Right lobe of liver (tissue), 6 donors: ENCODE measurements around the gene ERBIN. TPM values are rescaled to one million over a fixed set of nuclear protein-coding genes. Genes with fewer than 3 reads are reported as not detected.

Experiments
- ATAC-seq, 4 donors: fragments of 200-7000 bp; cut with Tn5 transposase; one replicate each; pipeline ENCODE4 v1.9.1; 2020; ENCODE audit warnings: mild to moderate bottlenecking in 4 of 4, moderate library complexity in 4 of 4
- DNase-seq, 3 donors: peaks; one replicate each; pipeline ENCODE4 v3.0.0-alpha.2; 2020
- H3K27ac ChIP-seq, 3 donors: fragments of 200-600 bp; one replicate each; pipeline ENCODE4 v1.8.0; 2022
- H3K27me3 ChIP-seq, 2 donors: fragments of 200-600 bp; one replicate each; pipeline ENCODE4 v1.8.0; 2022
- H3K36me3 ChIP-seq, 4 donors: fragments of 200-600 bp; sonication (generic) in 1 of 4; one replicate each; pipeline versions ENCODE4 v1.5.1 to v1.8.0; 2017 to 2022; ENCODE audit warnings: control low read depth in 1 of 4
- H3K4me1 ChIP-seq, 4 donors: fragments of 200-600 bp; sonication (generic) in 1 of 4; one replicate each; pipeline versions ENCODE4 v1.5.1 to v1.8.0; 2017 to 2022; ENCODE audit warnings: control low read depth in 1 of 4
- H3K4me3 ChIP-seq, 3 donors: fragments of 200-600 bp; one replicate each; pipeline ENCODE4 v1.8.0; 2022
- H3K9me3 ChIP-seq, 4 donors: fragments of 200-600 bp; sonication (generic) in 1 of 4; one replicate each; pipeline versions ENCODE4 v1.5.1 to v1.8.0; 2017 to 2022; ENCODE audit warnings: control low read depth in 1 of 4
- POLR2A ChIP-seq: fragments of 450-650 bp; IDR thresholded peaks from one replicate; pipeline ENCODE4 v1.6.1; 2017; ENCODE audit warnings: antibody characterized with exemption, mild to moderate bottlenecking
- WGBS: methylation state at CpG from one replicate; pipeline ENCODE4 v1.1.6; 2018; ENCODE audit warnings: low coverage, low lambda C conversion rate; ENCODE audit not compliant: insufficient coverage; ENCODE audit errors: missing lambda C conversion rate; 5-methylcytosine and 5-hydroxymethylcytosine counted together
- intact Hi-C, 2 donors: fragments of 100-400 bp; cut with DNase I; formaldehyde crosslinking; loops; one replicate each; pipeline versions ENCODE4 v1.11.2 to v1.14.1; 2022
- total RNA-seq, 6 experiments: library from RNA; depleted of rRNA in 2 of 6; stranded (reverse); fragments of >200 nt in 2 of 6; fragmentation: NEBNext Ultra II Directional in 3 of 6; extraction: Animal tissue kit (Norgen Biotek cat#: 25700) in 3 of 6; gene quantifications; one replicate each; pipeline versions ENCODE4 v1.1.0 to v1.2.4, GENCODE V29; 2016 to 2023
- TF ChIP-seq, protein P1 (sequence below), 4 donors: fragments of 200-600 bp in 3 of 4; fragments of 450-650 bp in 1 of 4; IDR thresholded peaks; one replicate each; pipeline versions ENCODE4 v1.5.1 to v1.8.0; 2016 to 2022; ENCODE audit warnings: antibody characterized with exemption in 4 of 4, mild to moderate bottlenecking in 2 of 4
- donor health status: DM: no; HTN: yes; CAD: no.
- donor health status: DM: no; HTN: no; CAD: no.
- donor health status: DM: no; HTN: no; CAD: no.
- donor health status: DM: no; HTN: yes; CAD: no.
- donor health status: DM: no; HTN: yes; CAD: no.

Gene ERBIN
- total RNA-seq, 6 experiments from 2014 or later: 31.0 to 45.3 (median 32.8) TPM

DNA sequence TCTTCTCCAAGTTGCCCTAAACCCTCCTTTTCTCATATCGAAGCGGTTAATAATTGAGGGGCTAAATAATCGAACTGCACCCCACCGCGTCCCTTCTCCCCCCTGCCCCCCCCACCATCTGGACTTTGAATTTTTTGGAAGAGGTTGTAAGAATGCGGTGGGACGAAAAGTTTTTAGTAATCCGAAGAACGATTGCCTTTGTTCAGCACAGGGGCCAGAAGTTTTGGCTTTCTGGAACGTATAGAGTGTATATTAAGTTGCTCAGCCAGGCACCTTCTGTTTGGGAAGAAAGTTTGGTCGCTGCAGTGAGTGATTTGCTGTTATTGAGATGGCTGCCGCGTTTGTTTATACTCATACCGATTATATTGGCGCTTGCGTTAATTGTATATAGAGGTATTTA, 518 bp downstream of the ERBIN start:
- Histone ChIP-seq H3K27ac (peak overlapping the region; percentile 96 to 100 (median 99)), H3K27me3 (no peaks in the 10 kb centered on the region), H3K9me3 (no peaks in the 10 kb centered on the region), H3K4me1 (peaks cover 0 to 30% (median 3%) of the 10 kb centered on the region in 4 donors), H3K4me3 (peak overlapping the region; percentile 83 to 86 (median 84)), H3K36me3 (no peaks in the 10 kb centered on the region)
- DNase-seq (no peak), ATAC-seq (no peak)
- no peak for TF ChIP-seq POLR2A
- TF ChIP-seq, protein P1, sequence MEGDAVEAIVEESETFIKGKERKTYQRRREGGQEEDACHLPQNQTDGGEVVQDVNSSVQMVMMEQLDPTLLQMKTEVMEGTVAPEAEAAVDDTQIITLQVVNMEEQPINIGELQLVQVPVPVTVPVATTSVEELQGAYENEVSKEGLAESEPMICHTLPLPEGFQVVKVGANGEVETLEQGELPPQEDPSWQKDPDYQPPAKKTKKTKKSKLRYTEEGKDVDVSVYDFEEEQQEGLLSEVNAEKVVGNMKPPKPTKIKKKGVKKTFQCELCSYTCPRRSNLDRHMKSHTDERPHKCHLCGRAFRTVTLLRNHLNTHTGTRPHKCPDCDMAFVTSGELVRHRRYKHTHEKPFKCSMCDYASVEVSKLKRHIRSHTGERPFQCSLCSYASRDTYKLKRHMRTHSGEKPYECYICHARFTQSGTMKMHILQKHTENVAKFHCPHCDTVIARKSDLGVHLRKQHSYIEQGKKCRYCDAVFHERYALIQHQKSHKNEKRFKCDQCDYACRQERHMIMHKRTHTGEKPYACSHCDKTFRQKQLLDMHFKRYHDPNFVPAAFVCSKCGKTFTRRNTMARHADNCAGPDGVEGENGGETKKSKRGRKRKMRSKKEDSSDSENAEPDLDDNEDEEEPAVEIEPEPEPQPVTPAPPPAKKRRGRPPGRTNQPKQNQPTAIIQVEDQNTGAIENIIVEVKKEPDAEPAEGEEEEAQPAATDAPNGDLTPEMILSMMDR (IDR thresholded peaks at IDR 0.05): no peak
- WGBS: 0% methylated on average over 16 of the region's 16 CpGs
- intact Hi-C loops: no loop called here

DNA sequence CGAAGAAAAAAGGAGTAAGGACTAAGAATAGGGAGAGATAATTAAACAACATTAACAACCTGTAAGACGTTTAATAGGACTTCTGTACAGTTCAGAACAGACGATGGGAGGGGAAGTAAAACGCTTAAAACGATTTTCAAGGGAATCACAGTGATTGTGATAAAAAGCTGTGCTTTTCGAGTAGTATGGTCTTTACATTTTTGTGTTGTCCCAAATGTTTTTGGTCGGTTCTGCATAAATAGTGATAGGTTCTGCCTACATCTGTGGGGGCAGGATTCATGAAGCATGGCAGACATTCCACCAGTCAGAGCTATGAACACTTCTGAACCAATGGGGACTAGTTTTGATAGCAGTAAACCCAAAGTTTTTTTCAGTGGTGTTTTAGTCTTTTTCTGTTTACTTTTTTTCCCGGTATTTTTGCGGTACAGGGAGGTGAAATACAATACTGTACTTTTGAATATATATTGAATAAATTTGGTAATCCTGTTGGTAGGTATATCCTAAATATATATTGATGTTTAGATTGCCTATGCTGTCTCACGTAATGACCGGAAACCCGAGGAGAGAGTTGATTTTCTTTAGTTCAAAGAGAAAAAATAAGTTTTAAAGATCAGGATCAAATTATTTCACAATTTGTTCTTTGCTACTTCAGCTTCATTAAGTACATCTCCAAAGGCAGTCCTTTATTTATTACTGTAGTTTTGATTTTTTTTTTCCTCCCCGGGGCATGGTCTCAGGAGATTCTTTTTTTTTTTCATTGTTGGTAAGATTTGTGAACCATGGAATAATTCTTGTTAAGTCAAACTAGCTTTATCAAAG, 1.3 kb downstream of the ERBIN start:
- no peaks in the 10 kb centered on the region for H3K27me3 ChIP-seq
- TF ChIP-seq, protein P1 (IDR thresholded peaks at IDR 0.05): no peak
- peak; percentile 13 for TF ChIP-seq POLR2A
- H3K36me3 ChIP-seq: no peaks in the 10 kb centered on the region
- peak overlapping the region; percentile 96 to 100 (median 99) for H3K27ac ChIP-seq
- peak; percentile 12 to 26 (median 20) for ATAC-seq
- no peaks in the 10 kb centered on the region for H3K9me3 ChIP-seq
- WGBS: under 1% methylated on average over 13 of the region's 13 CpGs
- H3K4me3 ChIP-seq: peak overlapping the region; percentile 83 to 86 (median 84)
- intact Hi-C loops: no loop called here
- H3K4me1 ChIP-seq: peaks cover 0 to 31% (median 3%) of the 10 kb centered on the region in 4 donors
- no peak for DNase-seq

DNA sequence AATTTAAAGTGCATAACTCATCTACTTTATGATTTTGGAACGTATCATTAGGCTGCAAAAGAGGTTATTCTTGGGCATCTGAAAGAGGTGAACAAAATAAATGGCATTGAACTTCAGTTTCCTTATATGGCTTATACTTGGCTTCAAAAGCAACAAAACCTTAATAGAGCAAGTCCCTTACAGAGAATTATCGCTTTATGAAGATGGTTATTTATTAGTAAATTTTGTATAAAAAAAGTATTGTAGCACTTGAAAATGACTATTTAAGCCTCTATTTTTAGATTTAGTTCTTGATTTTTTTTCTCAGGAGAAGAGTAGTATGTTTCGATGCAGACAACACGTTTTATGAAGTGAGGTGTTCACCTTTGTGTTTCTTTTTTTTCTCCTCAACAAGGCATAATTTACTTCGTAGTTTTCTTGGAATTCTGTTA, 2.0 kb downstream of the ERBIN start:
- peak overlapping the region; percentile 83 to 86 (median 84) for H3K4me3 ChIP-seq
- peak in 1 of 4 donors; percentile 11 for ATAC-seq
- H3K9me3 ChIP-seq: no peaks in the 10 kb centered on the region
- H3K4me1 ChIP-seq: peaks cover 0 to 35% (median 3%) of the 10 kb centered on the region in 4 donors
- intact Hi-C loops: no loop called here
- peak overlapping the region in 2 of 3 donors; percentile 7 to 99 for H3K27ac ChIP-seq
- WGBS: 6% methylated on average over 5 of the region's 5 CpGs
- no peaks in the 10 kb centered on the region for H3K36me3 ChIP-seq
- no peak for DNase-seq
- no peaks in the 10 kb centered on the region for H3K27me3 ChIP-seq
- TF ChIP-seq, protein P1 (IDR thresholded peaks at IDR 0.05): no peak
- TF ChIP-seq POLR2A: no peak

DNA sequence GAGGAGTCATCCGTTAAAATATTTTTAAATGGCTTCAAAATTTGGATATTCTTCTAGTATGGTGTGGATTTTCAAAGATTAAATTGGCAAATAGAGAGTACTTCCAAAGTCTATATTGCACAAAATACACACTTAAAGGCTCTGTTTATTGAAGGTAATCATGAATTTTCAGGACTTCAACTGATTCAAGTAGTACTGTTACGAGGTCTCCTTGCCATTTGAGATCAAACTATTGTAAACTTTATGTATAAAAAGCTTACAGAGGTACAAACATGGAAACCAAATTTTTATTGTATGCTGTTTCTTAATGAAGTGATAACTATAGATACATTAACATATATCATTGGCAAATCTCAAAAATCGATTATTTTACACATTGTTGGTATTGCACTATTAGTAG, 2.5 kb downstream of the ERBIN start:
- Histone ChIP-seq H3K9me3 (no peaks in the 10 kb centered on the region), H3K27ac (peak overlapping the region; percentile 7 to 99 (median 13)), H3K4me3 (peak overlapping the region; percentile 83 to 86 (median 84)), H3K4me1 (peaks cover 0 to 35% (median 2%) of the 10 kb centered on the region in 4 donors), H3K36me3 (no peaks in the 10 kb centered on the region), H3K27me3 (no peaks in the 10 kb centered on the region)
- DNase-seq: no peak
- intact Hi-C loops: no loop called here
- TF ChIP-seq POLR2A: no peak
- TF ChIP-seq, protein P1 (IDR thresholded peaks at IDR 0.05): no peak
- 34% methylated on average over 3 of the region's 3 CpGs for WGBS
- no peak for ATAC-seq
